Activated B cell treated with CpG ODN at 0.5 μM for 24 hours (primary cell): ENCODE measurements around the gene SH3TC1. TPM values are rescaled to one million over a fixed set of nuclear protein-coding genes. Genes with fewer than 3 reads are reported as not detected.

Experiments used
- ATAC-seq: fragments of 200-7000 bp; cut with Tn5 transposase; one replicate; pipeline ENCODE4 v1.10.0; 2021; ENCODE audit warnings: low read depth, mild to moderate bottlenecking, moderate library complexity
- CTCF ChIA-PET: fragments of 350-600 bp; sonication (Branson Sonifier 250); formaldehyde crosslinking; loops from one replicate; lab custom pipeline; 2021; ENCODE audit warnings: antibody characterized with exemption; lab: Charles Lee
- POLR2A ChIA-PET: fragments of 350-600 bp; sonication (Branson Sonifier 250); formaldehyde crosslinking; loops from one replicate; lab custom pipeline; 2021; ENCODE audit warnings: antibody characterized with exemption; lab: Charles Lee
- DNase-seq: peaks from one replicate; pipeline ENCODE4 v3.0.0; 2022
- H3K27ac Mint-ChIP-seq: one replicate; pipeline ENCODE4 v1.8.0; 2020; ENCODE audit warnings: mixed read lengths
- H3K27me3 Mint-ChIP-seq: one replicate; pipeline ENCODE4 v1.8.0; 2021; ENCODE audit warnings: mixed read lengths
- H3K36me3 Mint-ChIP-seq: one replicate; pipeline ENCODE4 v1.8.0; 2021; ENCODE audit warnings: low read depth, mixed read lengths
- H3K4me1 Mint-ChIP-seq: one replicate; pipeline ENCODE4 v1.8.0; 2021; ENCODE audit warnings: mixed read lengths
- H3K4me3 Mint-ChIP-seq: one replicate; pipeline ENCODE4 v1.8.0; 2020; ENCODE audit warnings: mild to moderate bottlenecking, mixed read lengths
- H3K9me3 Mint-ChIP-seq: one replicate; pipeline ENCODE4 v1.8.0; 2020; ENCODE audit warnings: mixed read lengths
- CTCF ChIP-seq: fragments of 200-600 bp; IDR thresholded peaks from one replicate; pipeline ENCODE4 v1.8.0; 2022; ENCODE audit warnings: antibody characterized with exemption, mild to moderate bottlenecking
- intact Hi-C: fragments of 100-400 bp; cut with micrococcal nuclease; formaldehyde crosslinking; loops from one replicate; pipeline ENCODE4 v1.15.1; 2024
- total RNA-seq: library from RNA; stranded (reverse); gene quantifications from 2 replicates; pipeline ENCODE4 v1.2.3, GENCODE V29; 2022

SH3TC1 gene
- total RNA-seq, 1 donor from 2014 or later: 135 TPM

DNA sequence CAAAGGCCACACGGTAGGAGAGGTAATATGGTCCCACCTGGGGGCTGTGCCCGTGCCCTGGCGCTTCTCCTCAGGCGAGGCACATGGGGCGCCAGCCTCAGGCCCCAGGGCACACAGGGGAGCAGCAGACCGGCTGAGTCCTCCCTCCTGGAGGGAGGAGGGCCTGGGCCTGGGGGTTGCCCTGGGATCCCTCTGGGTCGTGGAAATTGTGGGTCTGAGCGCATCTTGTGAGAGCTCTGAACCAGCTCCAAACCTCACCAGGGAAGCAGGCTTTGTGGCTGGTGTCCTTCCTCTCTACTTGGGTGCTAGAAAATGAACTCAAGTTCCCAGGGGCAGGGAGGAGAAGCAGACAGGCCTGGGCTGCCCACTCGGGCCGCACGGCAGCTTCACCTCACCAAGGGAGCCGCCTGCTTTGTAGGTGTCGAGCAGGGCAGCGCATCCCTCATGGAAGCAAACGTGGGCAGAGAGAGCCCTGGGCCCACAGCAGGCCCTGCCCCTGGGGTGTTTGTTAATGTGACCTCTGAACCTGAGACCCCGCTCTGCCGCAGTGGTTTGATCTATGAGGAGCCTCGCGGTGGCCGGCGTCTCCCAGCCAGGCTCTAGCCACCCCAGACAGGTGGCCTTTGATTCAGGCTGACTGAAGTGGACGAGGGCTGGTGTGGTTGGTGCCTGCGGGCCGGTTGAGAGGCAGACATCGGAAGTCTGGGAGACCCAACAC, 81.2 kb downstream of the SH3TC1 start:
- intact Hi-C loops: no loop called here
- ChIA-PET CTCF (no interaction called here), POLR2A (no interaction called here)
- no peak for ATAC-seq
- no peak overlapping the region for H3K27ac Mint-ChIP-seq
- no peaks in the 10 kb centered on the region for H3K4me1 Mint-ChIP-seq
- H3K9me3 Mint-ChIP-seq: no peaks in the 10 kb centered on the region
- no peak overlapping the region for H3K4me3 Mint-ChIP-seq
- no peaks in the 10 kb centered on the region for H3K36me3 Mint-ChIP-seq
- DNase-seq: no peak
- TF ChIP-seq CTCF: no peak
- H3K27me3 Mint-ChIP-seq: no peaks in the 10 kb centered on the region

DNA sequence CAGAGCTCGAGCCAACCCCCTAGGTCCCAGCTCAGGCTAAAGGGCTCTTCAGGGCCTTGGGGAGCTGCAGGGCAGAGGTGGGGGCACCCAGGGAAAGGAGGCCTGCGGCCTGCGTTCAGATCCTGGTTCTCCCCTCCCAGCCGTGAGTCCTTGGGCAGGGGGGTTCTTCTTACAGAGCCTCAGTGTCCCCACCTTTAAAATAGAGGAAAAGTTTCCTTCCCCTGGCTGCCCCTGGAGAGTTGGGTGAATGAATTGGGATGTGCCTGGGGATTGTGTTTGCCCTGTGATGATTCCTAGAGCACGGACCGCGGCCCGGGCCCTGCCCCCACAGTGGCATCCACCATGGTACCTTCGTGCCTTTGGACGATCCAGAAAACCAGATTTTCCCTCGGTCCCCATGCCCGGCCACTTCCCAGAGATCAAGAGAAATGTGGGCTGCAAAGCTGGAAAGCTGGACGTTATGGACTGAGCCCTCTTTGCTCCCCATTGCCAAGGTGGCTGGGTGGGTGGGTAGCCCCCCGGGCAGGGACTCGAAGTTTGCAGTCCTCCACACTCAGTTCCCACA, 81.9 kb downstream of the SH3TC1 start:
- Mint-ChIP-seq H3K4me1 (no peaks in the 10 kb centered on the region), H3K9me3 (no peaks in the 10 kb centered on the region), H3K27me3 (no peaks in the 10 kb centered on the region), H3K36me3 (no peaks in the 10 kb centered on the region), H3K27ac (no peak overlapping the region), H3K4me3 (no peak overlapping the region)
- intact Hi-C loops: no loop called here
- no peak for DNase-seq
- ChIA-PET CTCF (no interaction called here), POLR2A (no interaction called here)
- no peak for TF ChIP-seq CTCF
- no peak for ATAC-seq

DNA sequence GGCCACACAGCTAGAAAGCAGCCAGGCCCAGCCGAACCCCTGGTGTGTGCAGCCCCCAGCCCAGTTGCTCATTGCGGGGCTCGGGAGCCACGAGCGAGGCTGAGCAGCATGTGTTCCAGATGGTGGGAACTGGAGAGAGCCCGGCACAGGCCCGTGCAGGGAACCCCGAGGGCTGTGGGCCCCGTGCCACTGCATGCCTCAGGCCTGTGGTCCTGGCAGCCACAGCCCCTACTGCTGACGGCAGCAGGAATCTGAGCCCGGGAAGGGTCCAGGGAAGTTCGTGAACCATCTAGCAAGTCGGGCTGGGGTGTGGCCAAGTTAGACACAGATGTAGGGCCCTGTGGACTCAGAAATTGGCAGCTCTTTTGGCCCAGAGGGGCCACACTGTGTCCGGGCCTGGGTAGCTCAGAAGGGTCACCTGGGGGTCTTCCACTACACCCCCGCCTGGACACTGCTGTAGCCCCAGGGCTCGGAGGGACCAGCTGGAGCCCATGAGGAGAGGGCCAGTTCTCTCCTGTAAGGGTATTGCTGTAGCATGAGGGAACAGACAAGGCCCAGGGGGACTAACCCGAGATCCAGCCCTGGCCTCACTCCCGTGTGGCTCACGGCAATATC, 82.5 kb downstream of the SH3TC1 start:
- no peak overlapping the region for H3K27ac Mint-ChIP-seq
- peaks cover 2% of the 10 kb centered on the region for H3K27me3 Mint-ChIP-seq
- CTCF ChIA-PET: no interaction called here
- intact Hi-C loops: no loop called here
- no peaks in the 10 kb centered on the region for H3K36me3 Mint-ChIP-seq
- DNase-seq (no peak), ATAC-seq (no peak)
- POLR2A ChIA-PET: no interaction called here
- H3K4me3 Mint-ChIP-seq: no peak overlapping the region
- H3K9me3 Mint-ChIP-seq: no peaks in the 10 kb centered on the region
- H3K4me1 Mint-ChIP-seq: no peaks in the 10 kb centered on the region
- TF ChIP-seq CTCF: no peak

- Mint-ChIP-seq H3K27me3 (peaks cover 2% of the 10 kb centered on the region), H3K9me3 (no peaks in the 10 kb centered on the region), H3K4me3 (no peak overlapping the region), H3K4me1 (no peaks in the 10 kb centered on the region), H3K36me3 (no peaks in the 10 kb centered on the region), H3K27ac (no peak overlapping the region)
- no peak for TF ChIP-seq CTCF
- ChIA-PET POLR2A (no interaction called here), CTCF (no interaction called here)
- DNase-seq (no peak), ATAC-seq (no peak)
- intact Hi-C loops: no loop called here
Measured at GRCh38 chr4:8282134-8282641, 83.1 kb downstream of the SH3TC1 start.

DNA sequence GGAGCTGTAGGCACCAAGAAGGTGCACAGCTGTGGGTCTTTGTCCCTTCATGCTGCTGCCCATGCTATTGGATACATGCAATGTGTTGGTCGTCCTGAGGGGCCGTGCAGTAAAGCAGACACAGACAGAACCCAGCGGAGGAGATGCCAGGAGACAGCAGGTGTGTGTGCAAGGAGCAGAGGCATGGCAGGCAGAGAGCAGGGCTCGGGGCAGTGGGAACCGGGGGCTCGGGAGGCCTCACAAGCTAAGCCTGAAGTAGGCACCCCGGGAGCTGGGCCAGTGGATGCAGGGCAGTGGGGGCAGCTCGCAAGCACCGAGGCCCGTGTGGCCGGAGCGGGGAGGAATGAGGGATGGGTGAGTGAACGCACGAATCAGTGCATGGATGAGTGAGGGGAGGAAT, 83.7 kb downstream of the SH3TC1 start:
- Mint-ChIP-seq H3K27me3 (peaks cover 2% of the 10 kb centered on the region), H3K4me1 (no peaks in the 10 kb centered on the region), H3K9me3 (no peaks in the 10 kb centered on the region), H3K27ac (no peak overlapping the region), H3K36me3 (no peaks in the 10 kb centered on the region), H3K4me3 (no peak overlapping the region)
- ChIA-PET POLR2A (no interaction called here), CTCF (no interaction called here)
- intact Hi-C loops: no loop called here
- no peak for TF ChIP-seq CTCF
- no peak for DNase-seq
- ATAC-seq: no peak
